SK-N-SH (cell line): ENCODE results near the gene BRD7. TPM values are rescaled to one million over a fixed set of nuclear protein-coding genes. Genes with fewer than 3 reads are reported as not detected.

ENCODE experiments used
- CTCF ChIA-PET: fragments of 300-600, 350-600 bp; formaldehyde crosslinking; extraction: SDS; loops from one replicate; lab custom pipeline; 2021; lab: Yijun Ruan, JAX
- POLR2A ChIA-PET: fragments of 350-600 bp; sonication (Branson Sonifier 250); formaldehyde crosslinking; extraction: SDS; loops from one replicate; lab custom pipeline; 2020; ENCODE audit warnings: antibody characterized with exemption, inconsistent platforms; lab: Yijun Ruan, JAX
- DNase-seq: peaks from one replicate; pipeline ENCODE4 v3.0.0; 2012
- H2AFZ ChIP-seq: fragments of 200-600 bp; sonication (generic); 2 replicates; pipeline ENCODE4 v1.8.1; 2016; ENCODE audit warnings: antibody characterized with exemption, mild to moderate bottlenecking, low read depth
- H3F3A ChIP-seq: fragments of 200-600 bp; sonication (generic); replicated peaks from 2 replicates; pipeline ENCODE3; 2016; ENCODE audit warnings: antibody characterized with exemption, mild to moderate bottlenecking; ENCODE audit not compliant: insufficient read depth
- H3K27ac ChIP-seq, 2 experiments: fragments of 200-500 bp in 1 of 2; fragments of 200-600 bp in 1 of 2; sonication (Bioruptor generic) in 1 of 2; sonication (generic), shearing (Covaris generic) in 1 of 2; 2 replicates each; pipeline versions ENCODE4 v1.5.1 to v1.6.1; 2014 to 2016; ENCODE audit warnings: low read depth in 2 of 2, inconsistent platforms in 1 of 2, low read length in 1 of 2, mild to moderate bottlenecking in 1 of 2, mixed read lengths in 1 of 2
- H3K27me3 ChIP-seq: fragments of 200-600 bp; sonication (generic), shearing (Covaris generic); 2 replicates; pipeline ENCODE4 v1.6.1; 2016; ENCODE audit warnings: mixed run types; ENCODE audit not compliant: insufficient read depth
- H3K36me3 ChIP-seq, 2 experiments: fragments of 200-500 bp in 1 of 2; fragments of 200-600 bp in 1 of 2; sonication (Bioruptor generic) in 1 of 2; sonication (generic) in 1 of 2; replicated peaks in 1 of 2; 2 replicates each; pipeline versions ENCODE3 to v1.5.1; 2014 to 2016; ENCODE audit warnings: low read length in 1 of 2, mild to moderate bottlenecking in 1 of 2; ENCODE audit not compliant: insufficient read depth in 2 of 2, control insufficient read depth in 1 of 2
- H3K4me1 ChIP-seq, 2 experiments: fragments of 200-500 bp in 1 of 2; fragments of 200-600 bp in 1 of 2; sonication (Bioruptor generic) in 1 of 2; sonication (generic), shearing (Covaris generic) in 1 of 2; 2 replicates each; pipeline versions ENCODE4 v1.5.1 to v1.6.1; 2014 to 2016; ENCODE audit warnings: low read depth in 1 of 2, low read length in 1 of 2, mixed run types in 1 of 2; ENCODE audit not compliant: insufficient read depth in 2 of 2, control insufficient read depth in 1 of 2
- H3K4me2 ChIP-seq: fragments of 200-600 bp; sonication (generic), shearing (Covaris generic); 2 replicates; pipeline ENCODE4 v1.6.1; 2017; ENCODE audit warnings: mixed run types
- H3K4me3 ChIP-seq, 2 experiments: fragments of 200-500 bp in 1 of 2; fragments of 200-600 bp in 1 of 2; sonication (Bioruptor generic) in 1 of 2; sonication (generic), shearing (Covaris generic) in 1 of 2; 2 replicates each; pipeline versions ENCODE4 v1.5.1 to v1.8.1; 2014 to 2016; ENCODE audit warnings: low read depth in 2 of 2, inconsistent platforms in 1 of 2, low read length in 1 of 2, mild to moderate bottlenecking in 1 of 2, mixed read lengths in 1 of 2, moderate library complexity in 1 of 2
- H3K79me2 ChIP-seq: fragments of 200-600 bp; sonication (generic); 2 replicates; pipeline ENCODE4 v1.8.1; 2017; ENCODE audit warnings: mild to moderate bottlenecking; ENCODE audit not compliant: insufficient read depth
- H3K9ac ChIP-seq: fragments of 200-600 bp; sonication (generic); 2 replicates; pipeline ENCODE4 v1.6.1; 2017; ENCODE audit warnings: mixed run types
- H3K9me2 ChIP-seq: fragments of 200-600 bp; sonication (generic); 2 replicates; pipeline ENCODE4 v1.6.1; 2017; ENCODE audit warnings: mixed run types
- H3K9me3 ChIP-seq: fragments of 200-600 bp; sonication (generic); 2 replicates; pipeline ENCODE4 v1.6.1; 2017; ENCODE audit warnings: mixed run types, mild to moderate bottlenecking, moderate library complexity
- H4K20me1 ChIP-seq: fragments of 200-600 bp; sonication (generic); 2 replicates; pipeline ENCODE4 v1.6.1; 2017; ENCODE audit warnings: mild to moderate bottlenecking, mixed run types; ENCODE audit not compliant: insufficient read depth
- CHD2 ChIP-seq: fragments of 150-350 bp; IDR thresholded peaks from 2 replicates; pipeline ENCODE4 v1.6.1; 2018; ENCODE audit warnings: low read length; ENCODE audit not compliant: partially characterized antibody
- EP300 ChIP-seq, 2 experiments: IDR thresholded peaks; 2 replicates each; pipeline versions ENCODE4 v1.4.0 to v1.6.1; 2012; ENCODE audit warnings: borderline replicate concordance in 1 of 2, low read depth in 1 of 2, low read length in 1 of 2
- GABPA ChIP-seq: IDR thresholded peaks from 2 replicates; pipeline ENCODE4 v1.4.0; 2012; ENCODE audit warnings: low read depth, mild to moderate bottlenecking
- GATA2 ChIP-seq: sonication (generic); formaldehyde crosslinking; IDR thresholded peaks from 2 replicates; pipeline ENCODE4 v1.5.0; 2020; ENCODE audit warnings: mild to moderate bottlenecking, missing genetic modification reagents
- JUND ChIP-seq: IDR thresholded peaks from 2 replicates; pipeline ENCODE4 v1.4.0; 2012
- MEF2A ChIP-seq: IDR thresholded peaks from 2 replicates; pipeline ENCODE4 v1.4.0; 2012; ENCODE audit warnings: low read depth, borderline replicate concordance
- NFIC ChIP-seq: IDR thresholded peaks from 2 replicates; pipeline ENCODE4 v1.4.0; 2012; ENCODE audit warnings: borderline replicate concordance
- NRF1 ChIP-seq: IDR thresholded peaks from 2 replicates; pipeline ENCODE4 v1.6.1; 2012; ENCODE audit warnings: low read depth, mild to moderate bottlenecking, low read length
- RAD21 ChIP-seq: IDR thresholded peaks from 2 replicates; pipeline ENCODE4 v1.6.1; 2012; ENCODE audit warnings: mild to moderate bottlenecking, low read length
- RFX5 ChIP-seq: IDR thresholded peaks from 2 replicates; pipeline ENCODE4 v1.6.1; 2012; ENCODE audit warnings: mild to moderate bottlenecking, improper control_type of control experiment, low read length
- SMC3 ChIP-seq: IDR thresholded peaks from 2 replicates; pipeline ENCODE4 v1.6.1; 2012; ENCODE audit warnings: low read depth, low read length, improper control_type of control experiment
- TAF1 ChIP-seq: IDR thresholded peaks from 2 replicates; pipeline ENCODE4 v1.6.1; 2012; ENCODE audit warnings: low read depth, mild to moderate bottlenecking, low read length, moderate library complexity, borderline replicate concordance
- TEAD4 ChIP-seq: IDR thresholded peaks from 2 replicates; pipeline ENCODE4 v1.4.0; 2012; ENCODE audit warnings: mild to moderate bottlenecking, borderline replicate concordance; ENCODE audit not compliant: insufficient read depth
- YY1 ChIP-seq: IDR thresholded peaks from 2 replicates; pipeline ENCODE4 v1.4.0; 2012; ENCODE audit warnings: low read depth, mild to moderate bottlenecking
- WGBS: methylation state at CpG from one replicate; pipeline ENCODE4 v1.1.6; 2017; ENCODE audit warnings: low lambda C conversion rate; 5-methylcytosine and 5-hydroxymethylcytosine counted together
- polyA plus RNA-seq, 3 experiments: library from polyadenylated mRNA; depleted of rRNA; stranded (reverse); fragments of >200 nt; gene quantifications; 2 replicates each; pipeline ENCODE4 v1.2.3, GENCODE V29; 2012
- TF ChIP-seq, protein P1 (sequence below): fragments of 150-350 bp; IDR thresholded peaks from 2 replicates; pipeline ENCODE4 v1.6.1; 2017; ENCODE audit warnings: antibody characterized with exemption, low read length, low read depth, borderline replicate concordance

BRD7 gene
- polyA plus RNA-seq, 1 of the 3 experiments (the other 2 are of a cell fraction), result 32.9 TPM

DNA sequence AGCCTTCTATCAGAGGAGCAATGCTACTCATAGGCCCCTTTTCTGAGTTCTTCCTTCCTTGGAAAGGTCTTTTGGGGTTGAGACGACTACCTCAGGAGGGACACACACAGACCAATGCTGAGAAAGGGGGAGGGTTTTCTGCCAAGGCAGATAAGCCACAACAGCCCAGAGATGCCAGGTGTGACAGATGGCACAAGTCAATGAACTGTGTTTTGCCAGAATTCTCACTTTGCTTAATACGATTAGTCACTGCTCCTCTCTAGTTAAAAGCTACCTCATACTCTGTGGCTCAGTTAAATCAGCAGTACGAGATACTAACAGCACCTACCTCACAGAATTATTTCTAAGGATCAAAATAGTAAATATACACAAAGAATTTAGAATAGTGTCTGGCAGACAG lies 8.0 kb downstream of the BRD7 start (continued):
- TF ChIP-seq RAD21 (no peak), SMC3 (no peak), EP300 (IDR thresholded peaks at IDR 0.05; ENCODE audit: borderline replicate concordance in 1 of 2, low read depth in 1 of 2, low read length in 1 of 2) (no peak), YY1 (no peak), NFIC (no peak), TAF1 (no peak)
- TF ChIP-seq, protein P1, sequence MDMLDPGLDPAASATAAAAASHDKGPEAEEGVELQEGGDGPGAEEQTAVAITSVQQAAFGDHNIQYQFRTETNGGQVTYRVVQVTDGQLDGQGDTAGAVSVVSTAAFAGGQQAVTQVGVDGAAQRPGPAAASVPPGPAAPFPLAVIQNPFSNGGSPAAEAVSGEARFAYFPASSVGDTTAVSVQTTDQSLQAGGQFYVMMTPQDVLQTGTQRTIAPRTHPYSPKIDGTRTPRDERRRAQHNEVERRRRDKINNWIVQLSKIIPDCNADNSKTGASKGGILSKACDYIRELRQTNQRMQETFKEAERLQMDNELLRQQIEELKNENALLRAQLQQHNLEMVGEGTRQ, result no peak

GRCh38 chr16:50360033-50360778 lies 8.6 kb downstream of the BRD7 start:
- Histone ChIP-seq H3K36me3 (peaks cover 44 to 80% of the 10 kb centered on the region in 2 experiments), H3K9me3 (no peaks in the 10 kb centered on the region), H3K4me1 (peaks cover 0 to 6% of the 10 kb centered on the region in 2 experiments; a peak in 2 of 4 replicates), H3K27ac (peak overlapping the region in 1 of 2 experiments; percentile 22; a peak in 1 of 4 replicates), H3K4me2 (no peak overlapping the region), H3K79me2 (peaks cover 88% of the 10 kb centered on the region), H2AFZ (no peak overlapping the region), H3K9ac (no peak overlapping the region), H3K4me3 (no peak overlapping the region), H3K9me2 (no peaks in the 10 kb centered on the region), H3F3A (peaks cover 6% of the 10 kb centered on the region), H3K27me3 (no peaks in the 10 kb centered on the region), H4K20me1 (peaks cover 18% of the 10 kb centered on the region; the same call in 1 of the 2 replicates)
- 88% methylated on average over 6 of the region's 6 CpGs for WGBS
- ChIA-PET POLR2A (no interaction called here), CTCF (interaction anchor here (1.0 to 12.2 kb wide), 12 partner anchors 9 to 446 kb away, joined by 3 to 162 read pairs (median 5); partner anchors contain the start of genes ADCY7, BRD7 and CNEP1R1)
- no peak for DNase-seq
- no peak for TF ChIP-seq NRF1
- TF ChIP-seq GATA2 (CRISPR knock-in tag), result no peak
- no peak for TF ChIP-seq EP300 (IDR thresholded peaks at IDR 0.05; ENCODE audit: borderline replicate concordance in 1 of 2, low read depth in 1 of 2, low read length in 1 of 2)
- no peak for TF ChIP-seq MEF2A
- TF ChIP-seq, protein P1, result no peak
- TF ChIP-seq TEAD4, result no peak
- TF ChIP-seq RFX5, result no peak
- no peak for TF ChIP-seq JUND
- no peak for TF ChIP-seq RAD21
- TF ChIP-seq GABPA, result no peak
- no peak for TF ChIP-seq TAF1
- no peak for TF ChIP-seq YY1
- no peak for TF ChIP-seq SMC3
- no peak for TF ChIP-seq CHD2
